GM19372 (cell line): ENCODE data around the gene ST7L.

Experiments
- ATAC-seq: cut with Tn5 transposase; IDR thresholded peaks from one replicate; pipeline ENCODE4 v1.9.1; 2021; ENCODE audit warnings: mild to moderate bottlenecking, low read depth, moderate library complexity; ENCODE audit not compliant: unreplicated experiment

Gene ST7L

GRCh38 chr1:112554411-112554810 lies 64.5 kb downstream of the ST7L start:
- no peak for ATAC-seq

GRCh38 chr1:112549590-112549989 lies 69.4 kb downstream of the ST7L start:
- ATAC-seq: no peak

- ATAC-seq: no peak
These were observed 70.4 kb downstream of the ST7L start for GRCh38 chr1:112548547-112548946.

- ATAC-seq: no peak
These were observed 72.9 kb downstream of the ST7L start for GRCh38 chr1:112546076-112546475.

GRCh38 chr1:112544751-112545150 lies 74.2 kb downstream of the ST7L start:
- no peak for ATAC-seq

GRCh38 chr1:112544011-112544688 lies 74.8 kb downstream of the ST7L start:
- ATAC-seq: no peak

- ATAC-seq: no peak
These were observed 76.6 kb downstream of the ST7L start for GRCh38 chr1:112542206-112542973.

GRCh38 chr1:112541299-112541698 lies 77.6 kb downstream of the ST7L start:
- no peak for ATAC-seq

GRCh38 chr1:112540226-112540794 lies 78.6 kb downstream of the ST7L start:
- ATAC-seq: no peak

- no peak for ATAC-seq
These were observed 80.1 kb downstream of the ST7L start for GRCh38 chr1:112538883-112539282.

- ATAC-seq: no peak
These were observed 81.5 kb downstream of the ST7L start for GRCh38 chr1:112537456-112537855.

GRCh38 chr1:112536561-112536960 lies 82.4 kb downstream of the ST7L start:
- no peak for ATAC-seq

- ATAC-seq: no peak
These were observed 85.9 kb downstream of the ST7L start for GRCh38 chr1:112533029-112533428.

- no peak for ATAC-seq
These were observed 86.9 kb downstream of the ST7L start for GRCh38 chr1:112532064-112532463.

- ATAC-seq: no peak
These were observed 88.1 kb downstream of the ST7L start for GRCh38 chr1:112530832-112531231.

- no peak for ATAC-seq
These were observed 89.6 kb downstream of the ST7L start for GRCh38 chr1:112529301-112529700.

- no peak for ATAC-seq
These were observed 90.9 kb downstream of the ST7L start for GRCh38 chr1:112528076-112528475.

- no peak for ATAC-seq
These were observed 91.5 kb downstream of the ST7L start for GRCh38 chr1:112527266-112528010.

- no peak for ATAC-seq
These were observed 94.0 kb downstream of the ST7L start for GRCh38 chr1:112524986-112525385.

GRCh38 chr1:112524251-112524650 lies 94.7 kb downstream of the ST7L start:
- ATAC-seq: no peak

- ATAC-seq: no peak
These were observed 96.3 kb downstream of the ST7L start for GRCh38 chr1:112522621-112523020.
